Measurements from ENCODE around the gene UPF2.

The UPF2 gene

GRCh38 chr10:11881477-11882417 is 160.9 kb downstream of the UPF2 start:
- no peak for DNase-seq

GRCh38 chr10:11881030-11881476 is 161.6 kb downstream of the UPF2 start:
- DNase-seq: no peak

- no peak for DNase-seq
These were observed 162.2 kb downstream of the UPF2 start for GRCh38 chr10:11880151-11881029.

DNA sequence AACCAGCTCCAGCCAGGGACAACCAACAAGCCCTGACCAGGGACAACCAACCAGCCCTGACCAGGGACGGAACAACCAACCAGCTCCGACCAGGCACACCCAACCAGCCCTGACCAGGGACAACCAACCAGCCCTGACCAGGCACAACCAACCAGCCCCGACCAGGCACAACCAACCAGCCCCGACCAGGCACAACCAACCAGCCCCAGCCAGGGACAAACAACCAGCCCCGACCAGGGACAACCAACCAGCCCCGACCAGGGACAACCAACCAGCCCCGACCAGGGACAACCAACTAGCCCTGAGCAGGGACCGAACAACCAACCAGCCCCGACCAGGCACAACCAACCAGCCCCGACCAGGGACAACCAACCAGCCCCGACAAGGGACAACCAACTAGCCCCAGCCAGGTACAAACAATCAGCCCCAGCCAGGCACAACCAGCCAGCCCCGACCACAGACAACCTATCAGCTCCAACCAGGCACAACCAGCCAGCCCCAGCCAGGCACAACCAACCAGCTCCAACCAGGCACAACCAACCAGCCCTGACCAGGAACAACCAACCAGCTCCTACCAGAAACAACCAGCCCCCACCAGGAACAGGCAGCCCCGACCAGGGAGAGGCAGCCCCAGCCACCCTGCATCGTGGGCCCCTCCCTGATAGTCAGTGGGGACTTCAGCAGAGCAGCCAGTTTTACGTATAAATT is 163.1 kb downstream of the UPF2 start:
- DNase-seq: no peak

DNA sequence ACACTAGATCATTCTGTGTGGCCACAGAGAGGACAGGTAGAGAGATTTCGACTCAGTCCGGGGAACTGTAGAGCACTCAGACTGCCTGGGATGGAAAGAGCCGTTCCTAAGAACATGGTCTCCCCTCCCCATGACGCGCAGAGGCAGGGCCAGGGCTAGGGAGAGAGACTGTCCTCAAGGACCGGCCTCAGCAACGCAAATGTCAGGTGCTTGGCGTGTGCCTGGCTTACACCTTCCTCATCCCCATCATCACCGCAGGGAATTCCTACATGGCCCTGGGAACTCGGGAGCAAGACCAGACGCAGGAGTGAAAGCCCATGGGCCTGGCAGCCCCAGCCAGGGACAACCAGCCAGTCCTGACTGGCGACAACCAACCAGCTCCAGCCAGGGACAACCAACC is 163.8 kb downstream of the UPF2 start:
- DNase-seq: no peak

- no peak for DNase-seq
These were observed 165.1 kb downstream of the UPF2 start for GRCh38 chr10:11877591-11877905.

GRCh38 chr10:11876805-11877590 is 165.6 kb downstream of the UPF2 start:
- DNase-seq: no peak

- no peak for DNase-seq
These were observed 166.3 kb downstream of the UPF2 start for GRCh38 chr10:11876324-11876723.

DNA sequence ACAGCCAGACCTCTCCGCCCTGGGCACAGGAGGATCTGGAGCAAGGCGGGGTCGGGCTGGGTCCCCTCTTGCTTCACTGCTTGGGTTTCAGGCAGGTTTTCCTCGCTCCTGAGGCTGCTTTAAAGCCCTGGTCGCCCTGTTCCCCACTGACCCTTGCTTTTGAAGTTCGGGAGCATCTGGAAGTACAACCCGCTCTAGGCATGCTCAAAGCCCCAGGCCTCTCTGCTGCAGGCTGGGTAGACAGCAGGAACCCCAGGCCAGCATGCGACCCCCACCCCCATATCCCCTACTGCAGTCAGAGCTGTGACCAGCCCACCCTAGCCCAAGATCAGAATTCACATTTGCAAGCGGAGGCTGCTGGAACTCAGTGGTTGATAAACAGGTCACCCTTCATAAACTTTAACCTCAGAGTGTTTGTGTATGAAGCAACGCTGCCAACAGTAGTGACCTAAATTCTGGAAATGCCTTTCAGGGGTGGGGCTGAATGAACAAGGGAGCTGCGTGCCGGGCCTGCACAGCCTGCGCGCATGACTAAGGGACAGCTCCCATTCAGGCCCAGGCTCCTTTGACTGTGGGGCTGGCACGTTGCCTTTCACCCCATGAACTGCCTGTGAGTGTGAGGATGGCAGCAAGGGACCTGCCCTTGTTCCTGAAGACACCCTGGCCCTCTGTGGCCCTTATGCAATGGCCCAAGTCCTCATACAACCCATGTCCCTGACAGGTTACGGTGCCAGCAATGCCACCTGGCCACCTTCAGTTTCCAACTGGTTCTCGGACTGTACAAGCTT is 166.9 kb downstream of the UPF2 start:
- DNase-seq: peak; percentile 35

DNA sequence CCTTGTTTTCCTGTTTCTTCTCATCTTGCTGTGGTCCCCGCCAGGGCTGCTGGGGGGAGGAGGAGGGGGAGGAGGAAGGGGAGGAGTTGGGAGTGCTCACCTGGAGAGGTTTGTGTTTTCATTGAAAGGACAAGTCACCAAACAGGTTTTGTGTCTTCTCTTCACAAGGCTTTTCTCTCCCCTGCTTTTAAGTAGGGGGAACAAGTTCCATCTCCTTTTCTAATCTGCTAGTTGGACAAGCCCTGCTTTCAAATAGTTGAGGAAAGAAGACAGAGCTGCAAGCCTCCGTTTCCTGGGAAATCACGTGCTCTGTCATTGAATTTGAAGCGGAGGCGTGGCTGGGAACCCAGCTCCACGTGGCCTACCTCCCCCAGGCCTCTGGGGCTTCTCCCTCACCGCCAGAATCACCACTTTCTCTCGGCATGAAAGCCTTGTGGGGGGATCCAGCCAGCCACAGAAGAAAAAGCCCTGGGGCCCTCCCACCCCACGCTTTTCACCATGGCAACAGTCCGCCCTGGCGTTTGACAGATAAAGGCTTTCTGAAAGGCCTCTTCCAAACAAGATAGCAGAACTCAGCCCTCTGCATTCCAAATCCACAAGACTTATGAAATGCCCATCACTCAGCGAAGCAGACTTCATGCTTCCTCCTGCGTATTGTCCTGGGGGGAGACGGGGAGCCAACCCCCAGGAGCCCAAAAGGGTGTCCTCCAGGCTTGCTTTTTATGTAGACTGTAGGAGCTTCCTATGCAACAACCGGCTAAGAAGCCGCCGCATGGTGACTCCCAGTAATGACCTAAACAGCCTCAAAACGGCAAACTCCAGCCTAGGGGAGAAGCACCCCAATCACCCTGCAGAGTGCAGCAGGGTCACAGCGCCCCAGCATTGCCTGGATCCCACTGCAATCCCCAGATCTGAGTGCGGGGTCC is 167.8 kb downstream of the UPF2 start:
- DNase-seq: peak; percentile 30

DNA sequence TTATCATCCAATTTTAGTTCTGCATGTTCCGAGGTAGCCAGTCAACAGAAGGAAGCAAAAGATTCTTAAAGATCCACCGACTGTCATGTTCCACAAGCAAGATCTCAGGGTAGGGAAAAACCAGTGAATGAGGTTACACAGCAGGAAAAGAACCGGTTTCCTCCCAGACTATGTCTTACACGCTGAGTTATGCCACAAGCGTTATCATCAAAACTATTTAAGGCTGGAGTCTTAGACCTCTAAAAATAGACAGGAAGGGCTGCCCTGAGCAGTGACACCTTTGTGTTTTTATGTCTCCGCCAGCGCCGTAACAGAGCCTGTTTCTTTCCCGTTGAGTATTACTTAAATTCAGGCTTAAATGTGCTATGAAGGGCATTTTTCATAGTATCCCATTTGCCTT is 171.1 kb downstream of the UPF2 start:
- DNase-seq: no peak

GRCh38 chr10:11870900-11871400 is 171.7 kb downstream of the UPF2 start:
- DNase-seq: no peak

- no peak for DNase-seq
These were observed 172.2 kb downstream of the UPF2 start for GRCh38 chr10:11870461-11870780.

Measured in DMS79 (cell line).